Upper lobe of left lung (tissue), 4 donors: ENCODE measurements around the gene CD34.

Experiments used
- EP300 ChIP-seq, 4 donors: sonication (generic); formaldehyde crosslinking; IDR thresholded peaks; one replicate each; pipeline ENCODE4 v1.5.1; 2017; ENCODE audit warnings: antibody characterized with exemption in 4 of 4, control low read depth in 2 of 4
- POLR2A ChIP-seq, 4 donors: fragments of 450-650 bp; IDR thresholded peaks; one replicate each; pipeline ENCODE4 v1.5.1; 2016 to 2017; ENCODE audit warnings: antibody characterized with exemption in 4 of 4, mild to moderate bottlenecking in 2 of 4
- TF ChIP-seq, protein P1 (sequence below), 6 experiments: fragments of 450-650 bp in 4 of 6; fragments of 200-600 bp in 2 of 6; sonication (generic) in 2 of 6; IDR thresholded peaks; one replicate each; pipeline ENCODE4 v1.5.1; 2016 to 2019; ENCODE audit warnings: antibody characterized with exemption in 6 of 6

DNA sequence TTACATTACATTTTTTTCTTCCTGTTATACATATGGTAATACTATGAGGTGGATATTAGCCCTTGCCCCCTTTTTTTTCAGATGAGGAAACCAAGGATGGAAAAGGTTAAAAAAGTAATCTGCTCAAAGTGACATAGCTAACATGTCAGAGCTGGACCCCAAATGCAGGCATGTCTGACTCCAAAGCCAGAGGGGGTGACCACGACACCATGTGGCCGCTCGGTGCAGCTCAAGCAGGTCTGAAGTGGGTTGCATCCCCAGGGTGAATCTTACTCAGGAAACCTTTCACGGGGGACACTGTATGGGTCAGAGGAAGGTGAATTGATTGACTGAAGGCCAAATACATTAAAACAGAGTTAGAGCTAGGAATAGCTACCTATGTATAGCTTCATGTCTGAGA lies 34.8 kb downstream of the CD34 start:
- TF ChIP-seq, protein P1, sequence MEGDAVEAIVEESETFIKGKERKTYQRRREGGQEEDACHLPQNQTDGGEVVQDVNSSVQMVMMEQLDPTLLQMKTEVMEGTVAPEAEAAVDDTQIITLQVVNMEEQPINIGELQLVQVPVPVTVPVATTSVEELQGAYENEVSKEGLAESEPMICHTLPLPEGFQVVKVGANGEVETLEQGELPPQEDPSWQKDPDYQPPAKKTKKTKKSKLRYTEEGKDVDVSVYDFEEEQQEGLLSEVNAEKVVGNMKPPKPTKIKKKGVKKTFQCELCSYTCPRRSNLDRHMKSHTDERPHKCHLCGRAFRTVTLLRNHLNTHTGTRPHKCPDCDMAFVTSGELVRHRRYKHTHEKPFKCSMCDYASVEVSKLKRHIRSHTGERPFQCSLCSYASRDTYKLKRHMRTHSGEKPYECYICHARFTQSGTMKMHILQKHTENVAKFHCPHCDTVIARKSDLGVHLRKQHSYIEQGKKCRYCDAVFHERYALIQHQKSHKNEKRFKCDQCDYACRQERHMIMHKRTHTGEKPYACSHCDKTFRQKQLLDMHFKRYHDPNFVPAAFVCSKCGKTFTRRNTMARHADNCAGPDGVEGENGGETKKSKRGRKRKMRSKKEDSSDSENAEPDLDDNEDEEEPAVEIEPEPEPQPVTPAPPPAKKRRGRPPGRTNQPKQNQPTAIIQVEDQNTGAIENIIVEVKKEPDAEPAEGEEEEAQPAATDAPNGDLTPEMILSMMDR (IDR thresholded peaks at IDR 0.05): no peak
- TF ChIP-seq POLR2A (IDR thresholded peaks at IDR 0.05) (no peak), EP300 (IDR thresholded peaks at IDR 0.05) (no peak)
